K562 (cell line): ENCODE measurements around the gene TGFB2. TPM values are rescaled to one million over a fixed set of nuclear protein-coding genes. Genes with fewer than 3 reads are reported as not detected.

ENCODE experiments used
- ADNP ChIP-seq: fragments of 200-800 bp; sonication (Bioruptor generic); IDR thresholded peaks from 2 replicates; pipeline ENCODE4 v1.6.1; 2016; ENCODE audit warnings: missing genetic modification characterization, missing compliant biosample characterization
- BCL6 ChIP-seq: fragments of 250-450 bp; sonication (Bioruptor Pico); IDR thresholded peaks from 2 replicates; pipeline ENCODE4 v1.4.0; 2020
- BDP1 ChIP-seq: IDR thresholded peaks from 3 replicates; pipeline ENCODE4 v1.6.1; 2011; ENCODE audit not compliant: insufficient read length, insufficient read depth
- CBX2 ChIP-seq: fragments of 200-600 bp; sonication (generic); IDR thresholded peaks from one replicate; pipeline ENCODE4 v1.6.1; 2012; ENCODE audit warnings: mild to moderate bottlenecking, low read length, inconsistent platforms; ENCODE audit not compliant: insufficient read depth, poor library complexity, severe bottlenecking
- COPS2 ChIP-seq: fragments of 450-650 bp; conservative IDR thresholded peaks from 2 replicates; pipeline ENCODE4 v1.6.1; 2016; ENCODE audit warnings: mild to moderate bottlenecking, moderate library complexity
- DNMT1 ChIP-seq: fragments of 450-650 bp; IDR thresholded peaks from 2 replicates; pipeline ENCODE4 v1.6.1; 2016; ENCODE audit warnings: antibody characterized with exemption, mild to moderate bottlenecking
- E2F3 ChIP-seq: fragments of 250-450 bp; sonication (Bioruptor Pico); IDR thresholded peaks from 2 replicates; pipeline ENCODE4 v1.4.0; 2020; ENCODE audit warnings: mild to moderate bottlenecking
- ETS2 ChIP-seq: IDR thresholded peaks from 2 replicates; pipeline ENCODE4 v1.6.1; 2016; ENCODE audit warnings: borderline replicate concordance, missing genetic modification characterization, mild to moderate bottlenecking, moderate library complexity, missing compliant biosample characterization; ENCODE audit not compliant: poor library complexity, severe bottlenecking
- FOXO4 ChIP-seq: fragments of 450-650 bp; formaldehyde crosslinking; IDR thresholded peaks from 2 replicates; pipeline ENCODE4 v1.4.0; 2020; ENCODE audit warnings: mild to moderate bottlenecking, moderate library complexity
- HMG20A ChIP-seq: fragments of 450-650 bp; formaldehyde crosslinking; conservative IDR thresholded peaks from 2 replicates; pipeline ENCODE4 v1.4.0; 2020; ENCODE audit warnings: mild to moderate bottlenecking, mixed read lengths
- HNRNPLL ChIP-seq: fragments of 200-400 bp; formaldehyde crosslinking; IDR thresholded peaks from 2 replicates; pipeline ENCODE4 v1.6.1; 2017; ENCODE audit warnings: low read length, low read depth, mild to moderate bottlenecking; ENCODE audit not compliant: poor library complexity, severe bottlenecking
- MBD2 ChIP-seq: sonication (generic); IDR thresholded peaks from 2 replicates; pipeline ENCODE4 v1.6.1; 2016; ENCODE audit warnings: low read depth, borderline replicate concordance
- MEF2A ChIP-seq: IDR thresholded peaks from 2 replicates; pipeline ENCODE4 v1.6.1; 2011; ENCODE audit warnings: low read depth, mild to moderate bottlenecking, low read length, moderate library complexity; ENCODE audit not compliant: control insufficient read depth
- NEUROD1 ChIP-seq: fragments of 150-350 bp; IDR thresholded peaks from 2 replicates; pipeline ENCODE4 v1.6.1; 2014; ENCODE audit warnings: borderline replicate concordance, low read length, low read depth; ENCODE audit not compliant: partially characterized antibody
- NR1H2 ChIP-seq: sonication (generic); formaldehyde crosslinking; IDR thresholded peaks from 2 replicates; pipeline ENCODE4 v1.4.0; 2020; ENCODE audit warnings: mild to moderate bottlenecking, missing genetic modification reagents
- NR3C1 ChIP-seq: sonication (generic); formaldehyde crosslinking; IDR thresholded peaks from 2 replicates; pipeline ENCODE4 v1.8.1; 2022; ENCODE audit warnings: missing genetic modification reagents
- RCOR1 ChIP-seq, 2 experiments: IDR thresholded peaks; 2 replicates each; pipeline ENCODE4 v1.6.1; 2012; ENCODE audit warnings: low read depth in 2 of 2, low read length in 2 of 2, borderline replicate concordance in 1 of 2, improper control_type of control experiment in 1 of 2
- SMAD3 ChIP-seq: fragments of 450-650 bp; formaldehyde crosslinking; conservative IDR thresholded peaks from 2 replicates; pipeline ENCODE4 v1.4.0; 2020; ENCODE audit warnings: mild to moderate bottlenecking
- SREBF2 ChIP-seq: sonication (generic); formaldehyde crosslinking; IDR thresholded peaks from 2 replicates; pipeline ENCODE4 v1.4.0; 2020; ENCODE audit warnings: mild to moderate bottlenecking, missing genetic modification reagents
- THRAP3 ChIP-seq: fragments of 450-650 bp; IDR thresholded peaks from 2 replicates; pipeline ENCODE4 v1.6.1; 2016; ENCODE audit warnings: mild to moderate bottlenecking, inconsistent platforms, borderline replicate concordance
- ZBTB17 ChIP-seq: fragments of 450-650 bp; formaldehyde crosslinking; IDR thresholded peaks from 2 replicates; pipeline ENCODE4 v1.4.0; 2020; ENCODE audit warnings: mild to moderate bottlenecking
- ZBTB7A ChIP-seq: IDR thresholded peaks from 2 replicates; pipeline ENCODE4 v1.6.1; 2011; ENCODE audit warnings: low read depth, mild to moderate bottlenecking, low read length, moderate library complexity, borderline replicate concordance; ENCODE audit not compliant: control insufficient read depth
- ZNF121 ChIP-seq: sonication (generic); formaldehyde crosslinking; conservative IDR thresholded peaks from 2 replicates; pipeline ENCODE4 v1.8.0; 2022; ENCODE audit warnings: missing genetic modification reagents
- ZNF239 ChIP-seq: fragments of 250-450 bp; sonication (Bioruptor Pico); IDR thresholded peaks from 2 replicates; pipeline ENCODE4 v1.4.0; 2020; ENCODE audit warnings: mild to moderate bottlenecking
- ZNF79 ChIP-seq: fragments of 250-450 bp; sonication (Bioruptor Pico); IDR thresholded peaks from 2 replicates; pipeline ENCODE4 v1.4.0; 2020; ENCODE audit warnings: low read depth, mild to moderate bottlenecking, moderate library complexity
- polyA plus RNA-seq, 8 experiments: library from polyadenylated mRNA; depleted of rRNA in 4 of 8; stranded (reverse) in 5 of 8; unstranded in 3 of 8; fragments of >200 nt; fragmentation: Nextera tagmentation in 2 of 8; fragmentation: Illumina TruSeq in 1 of 8; extraction: Ambion mirVana in 2 of 8; extraction: Trizol in 1 of 8; gene quantifications; 2 replicates each; pipeline versions ENCODE4 v1.2.1 to v1.2.3, GENCODE V29; 2011 to 2014; ENCODE audit warnings: inconsistent platforms in 1 of 8, missing spikeins in 1 of 8
- total RNA-seq, 7 experiments: library from RNA; depleted of rRNA in 6 of 7; stranded (reverse); fragments of >200 nt in 6 of 7; fragmentation: Illumina TruSeq in 2 of 7; extraction: Trizol in 2 of 7; gene quantifications; 2 replicates each; pipeline versions ENCODE4 v1.2.1 to v1.2.3, GENCODE V29; 2011 to 2021; ENCODE audit warnings: low replicate concordance in 1 of 7

Gene TGFB2
- total and polyA plus RNA-seq, 9 of the 15 experiments (the other 6 are each of a cell fraction or from before 2014, with no cell fraction given): 0.03 to 0.41 (median 0.11) TPM; not detected in 3

- TF ChIP-seq ETS2 (tag): no peak
- TF ChIP-seq BCL6 (CRISPR knock-in tag): no peak
- TF ChIP-seq ZNF121 (CRISPR knock-in tag): no peak
- TF ChIP-seq RCOR1 (IDR thresholded peaks at IDR 0.05; ENCODE audit: borderline replicate concordance in 1 of 2, low read depth in 2 of 2, low read length in 2 of 2): peak; percentile 51 to 86; a peak in 3 of 4 replicates
- TF ChIP-seq NR1H2 (CRISPR knock-in tag): no peak
- TF ChIP-seq MEF2A: 0 out of 2 replicates have a peak, but pooled peaks have one; percentile 18
- no peak for TF ChIP-seq BDP1
- no peak for TF ChIP-seq THRAP3
- no peak for TF ChIP-seq CBX2
- TF ChIP-seq HMG20A (CRISPR knock-in tag): 0 out of 2 replicates have a peak, but pooled peaks have one; percentile 31
- TF ChIP-seq NEUROD1: no peak
- no peak for TF ChIP-seq COPS2
- TF ChIP-seq E2F3 (CRISPR knock-in tag): no peak
- 0 out of 2 replicates have a peak, but pooled peaks have one; percentile 50 for TF ChIP-seq MBD2
- TF ChIP-seq ZNF79 (CRISPR knock-in tag): peak; percentile 15; the same call in 1 of the 2 replicates
- 0 out of 2 replicates have a peak, but pooled peaks have one; percentile 39 for TF ChIP-seq ZNF239 (CRISPR knock-in tag)
- no peak for TF ChIP-seq ZBTB17
- 0 out of 2 replicates have a peak, but pooled peaks have one; percentile 18 for TF ChIP-seq ADNP (tag)
- no peak for TF ChIP-seq HNRNPLL
- no peak for TF ChIP-seq NR3C1 (CRISPR knock-in tag)
- TF ChIP-seq FOXO4 (CRISPR knock-in tag): no peak
- TF ChIP-seq SMAD3 (CRISPR knock-in tag): 0 out of 2 replicates have a peak, but pooled peaks have one; percentile 15
- no peak for TF ChIP-seq DNMT1
- no peak; the same call in 1 of the 2 replicates for TF ChIP-seq ZBTB7A
- TF ChIP-seq SREBF2 (CRISPR knock-in tag): no peak
These were observed 40.7 kb upstream of the TGFB2 start (continued) for GRCh38 chr1:218304281-218305039.
